NCI-H2171 treated with DMSO at 0.1 percent for 48 hours (cell line): Measurements from ENCODE around the gene DACH1.

Experiments
- DNase-seq: peaks from one replicate; lab custom pipeline; 2025; lab: John Stamatoyannopoulos, UW

Gene DACH1

DNA sequence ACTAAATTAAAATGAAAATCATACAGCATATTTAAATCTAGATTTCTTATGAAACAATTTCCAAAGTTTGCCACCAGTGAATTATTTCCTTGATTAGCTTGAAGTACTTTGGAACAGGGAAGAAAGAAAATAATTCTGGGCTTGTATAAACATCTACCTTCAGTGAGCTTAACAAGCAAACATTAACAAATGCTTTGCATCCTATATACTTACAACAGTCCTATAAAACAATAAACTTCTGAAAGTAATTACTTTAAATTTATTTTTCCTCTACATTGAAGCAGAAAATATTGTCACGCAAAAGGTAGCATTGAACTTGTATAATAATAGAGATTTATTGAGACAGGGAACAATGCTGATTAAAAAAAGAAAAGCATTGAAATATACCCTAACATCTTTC is 164.8 kb downstream of the DACH1 start:
- no peak for DNase-seq

DNA sequence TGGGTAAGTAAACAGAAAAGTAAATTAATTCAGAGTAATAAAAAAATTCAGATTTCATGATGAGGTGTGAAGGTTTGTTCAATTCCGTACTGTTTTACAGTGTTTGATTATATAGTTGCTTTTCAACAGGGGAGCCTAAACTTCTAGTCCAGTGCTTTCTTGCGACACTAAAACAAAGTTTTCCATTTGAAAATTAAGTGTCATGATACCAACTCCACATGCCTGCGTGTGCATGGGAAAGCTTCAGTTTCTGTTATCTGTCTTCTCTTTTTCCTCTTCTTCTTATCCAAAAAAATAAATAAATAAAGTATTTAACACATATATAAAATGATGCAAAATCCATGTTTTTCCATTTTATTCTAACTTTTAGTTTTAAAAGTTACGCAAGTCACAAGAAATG is 165.3 kb downstream of the DACH1 start:
- no peak for DNase-seq

DNA sequence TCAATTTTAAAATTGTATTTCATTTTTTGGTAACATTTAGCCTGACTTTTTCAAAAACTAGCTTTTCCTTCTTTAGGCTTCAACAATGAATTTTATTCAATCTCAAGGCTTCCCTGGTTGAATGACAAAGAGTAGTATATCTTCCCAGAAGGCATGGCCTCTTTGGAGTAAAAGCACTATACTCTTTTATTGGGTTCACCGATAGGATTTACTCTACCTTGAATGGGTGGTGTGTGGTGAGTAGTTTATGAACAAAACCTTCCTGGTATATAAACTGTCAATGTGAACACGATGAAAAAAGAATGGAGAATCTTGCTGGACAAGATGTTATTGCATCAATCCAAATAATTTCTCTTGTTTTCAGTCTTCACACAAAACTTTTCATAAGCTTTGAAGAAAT is 167.7 kb downstream of the DACH1 start:
- no peak for DNase-seq

DNA sequence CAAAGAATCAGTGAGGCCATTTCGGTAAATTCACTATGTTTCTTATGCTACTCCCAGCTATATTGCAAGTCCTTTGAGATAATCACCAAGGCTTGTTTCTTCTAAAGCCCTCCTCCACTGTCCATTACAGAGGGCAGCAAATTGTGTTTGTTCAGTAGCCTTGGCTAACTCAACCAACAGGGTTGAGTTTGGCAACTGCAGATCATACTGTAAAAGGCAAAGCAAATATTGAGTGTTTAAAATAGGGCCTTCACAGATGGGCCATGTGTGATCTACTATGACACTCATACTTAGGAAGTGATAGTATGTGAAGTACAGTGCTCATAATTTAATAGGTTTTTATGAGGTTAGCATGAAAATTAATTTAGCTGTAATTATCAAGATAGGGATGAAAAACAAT is 171.3 kb downstream of the DACH1 start:
- DNase-seq = no peak

DNA sequence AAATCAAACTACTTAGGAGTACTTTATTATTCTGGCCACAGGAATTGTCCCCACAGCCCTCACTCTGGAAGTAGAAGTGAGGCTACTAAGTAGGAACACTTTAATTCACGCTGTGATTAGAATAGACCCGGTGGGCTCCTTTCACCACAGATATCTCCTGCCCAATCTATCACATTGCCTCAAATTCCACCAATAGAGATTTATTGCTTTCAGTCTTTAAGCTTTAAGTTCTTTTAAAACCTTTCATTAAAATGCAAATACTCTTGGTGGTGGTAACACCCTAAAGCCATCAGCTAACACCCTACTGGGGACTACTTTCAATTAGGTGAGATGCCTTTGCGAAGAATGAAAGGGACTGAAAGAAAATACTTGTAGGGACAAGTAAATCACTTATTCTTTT is 181.9 kb downstream of the DACH1 start:
- no peak for DNase-seq

DNA sequence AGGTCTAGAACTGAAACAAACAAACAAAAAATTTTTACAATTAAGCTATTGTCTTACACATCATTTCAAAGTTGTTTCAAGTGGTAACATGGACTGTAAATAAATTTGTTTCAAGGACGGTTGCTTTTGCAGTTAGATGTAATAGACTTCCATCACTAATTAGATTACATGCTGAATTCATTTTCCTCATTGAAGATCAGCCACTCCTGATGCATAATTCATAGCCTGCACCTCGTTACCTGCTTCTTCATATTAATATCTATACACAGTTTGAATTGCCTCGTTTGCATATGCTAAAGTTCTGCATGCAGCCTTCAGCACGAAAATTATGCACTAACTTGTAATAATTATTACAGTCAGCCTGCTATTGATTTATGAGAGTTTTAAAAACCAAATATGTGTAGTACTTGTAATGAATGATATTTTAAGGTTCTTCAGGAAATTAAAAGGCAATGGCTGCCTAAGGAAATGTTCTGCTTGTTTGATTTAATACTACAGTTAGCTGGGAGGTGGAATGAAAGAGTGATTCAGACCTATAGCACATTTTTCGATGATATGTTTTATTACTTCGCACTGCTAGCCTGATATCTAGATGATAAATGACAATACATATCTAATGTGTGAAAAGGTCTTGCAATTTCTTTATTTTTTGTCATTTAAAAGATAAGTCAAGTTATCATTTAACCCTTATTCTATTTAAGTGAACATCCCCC is 184.9 kb downstream of the DACH1 start:
- no peak for DNase-seq

DNA sequence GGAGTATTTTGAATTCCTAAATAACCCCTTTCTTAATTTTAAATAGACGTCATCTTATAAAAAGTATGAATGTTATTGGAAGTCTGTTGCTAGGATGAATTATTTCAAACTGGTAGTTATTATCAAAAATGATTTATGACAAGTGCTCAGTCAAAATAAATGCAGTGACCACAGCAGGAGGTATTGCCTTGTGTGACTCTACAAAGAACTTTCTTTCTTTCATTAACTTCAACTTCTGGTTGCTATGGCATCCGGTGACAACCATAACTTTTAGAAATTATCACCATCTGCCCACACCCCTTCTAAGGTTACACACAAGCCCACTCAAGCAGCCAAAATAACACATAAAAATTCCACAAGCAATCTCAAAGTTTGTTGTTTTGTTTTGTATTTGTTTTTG is 189.9 kb downstream of the DACH1 start:
- peak; percentile 76 for DNase-seq

DNA sequence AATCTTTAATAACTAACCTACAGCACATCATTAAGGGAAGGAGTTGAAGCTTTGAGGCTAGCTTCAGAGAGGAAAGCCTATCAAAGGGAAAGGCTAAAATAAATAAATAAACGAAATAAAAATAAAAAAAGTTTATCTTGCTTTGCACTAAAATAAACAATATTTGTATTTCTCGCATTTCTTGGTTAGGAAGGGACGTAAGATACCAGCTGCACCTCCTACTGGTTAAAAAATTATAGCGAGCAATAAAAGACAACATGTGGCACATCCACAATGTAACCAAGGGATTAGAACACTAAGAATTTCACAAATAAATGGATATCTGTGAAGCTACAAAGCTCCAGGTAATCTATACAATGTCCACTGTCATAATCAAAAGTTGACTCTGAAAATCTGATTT is 194.5 kb downstream of the DACH1 start:
- no peak for DNase-seq

DNA sequence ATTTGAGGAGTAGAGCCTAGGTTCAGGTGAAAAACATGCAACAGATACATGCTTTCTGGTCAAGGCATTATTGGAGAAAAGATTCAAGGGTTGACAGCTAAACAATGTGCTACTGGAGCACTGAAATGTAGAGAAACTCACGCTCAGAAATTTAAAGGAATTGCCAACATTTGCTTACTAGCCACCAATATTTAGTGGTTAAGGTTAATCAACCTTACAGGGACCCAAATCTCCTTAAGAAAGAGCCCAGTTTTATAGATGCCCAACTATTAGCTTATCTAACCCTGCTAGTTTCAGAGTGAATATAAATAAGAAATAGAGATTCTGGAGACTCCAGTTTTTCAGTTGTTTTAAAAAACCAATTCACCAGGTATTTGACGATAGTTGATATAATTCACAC is 203.6 kb downstream of the DACH1 start:
- DNase-seq = no peak

DNA sequence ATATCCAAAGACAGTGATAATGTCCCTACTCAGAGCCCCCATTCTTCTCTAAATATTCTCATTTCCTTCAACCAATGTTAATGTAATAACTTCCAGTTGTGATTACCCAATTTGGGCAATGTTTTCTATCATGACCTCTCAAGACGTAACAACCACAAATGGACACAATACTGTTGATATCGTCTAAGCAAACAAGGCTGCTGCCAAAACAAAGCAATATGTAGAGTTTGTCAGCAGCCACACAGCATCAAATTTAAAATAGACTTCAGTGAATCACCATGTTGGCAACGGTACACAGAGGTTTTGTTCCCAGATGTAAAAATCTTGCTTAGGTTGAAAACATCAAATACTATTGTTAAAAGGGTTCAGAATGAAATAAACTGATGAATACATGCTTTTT is 205.1 kb downstream of the DACH1 start:
- DNase-seq = no peak

DNA sequence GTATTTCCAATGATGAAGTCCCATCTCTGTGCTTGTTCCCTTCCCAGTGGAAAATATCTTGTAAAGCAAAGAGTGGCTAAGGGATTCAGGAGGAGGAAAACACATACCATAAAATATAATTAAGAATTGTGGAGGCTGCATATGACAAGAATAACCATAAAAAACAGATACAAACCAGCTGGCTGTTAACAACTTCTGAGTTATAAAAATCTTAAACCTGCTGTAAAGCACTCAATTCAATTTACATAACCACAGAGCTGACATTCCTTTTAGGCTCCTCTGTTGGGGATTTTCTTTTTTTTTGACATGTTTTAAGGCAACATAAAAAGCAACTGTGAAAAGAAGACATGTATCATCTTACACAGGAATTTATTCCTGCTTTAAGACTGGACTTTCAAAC is 207.6 kb downstream of the DACH1 start:
- DNase-seq = no peak

DNA sequence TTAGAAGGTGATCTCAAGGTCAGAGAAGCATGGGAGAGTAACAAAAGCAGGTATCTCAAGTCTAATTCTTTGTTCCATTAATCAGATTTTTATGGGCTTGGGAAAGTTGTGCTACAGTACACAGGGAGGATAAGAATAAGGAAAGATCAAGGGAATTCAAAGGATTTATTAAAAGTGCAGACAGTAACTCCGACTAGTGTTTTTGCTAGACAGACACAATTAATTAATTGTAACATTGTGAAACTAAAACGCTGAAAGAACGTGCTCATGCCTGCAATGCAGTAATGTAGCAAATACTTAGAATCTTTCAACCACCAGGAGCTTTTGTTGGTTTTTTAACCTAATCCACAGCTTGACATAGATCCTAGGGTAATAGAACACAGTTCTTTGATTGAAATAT is 221.5 kb downstream of the DACH1 start:
- DNase-seq = no peak

DNA sequence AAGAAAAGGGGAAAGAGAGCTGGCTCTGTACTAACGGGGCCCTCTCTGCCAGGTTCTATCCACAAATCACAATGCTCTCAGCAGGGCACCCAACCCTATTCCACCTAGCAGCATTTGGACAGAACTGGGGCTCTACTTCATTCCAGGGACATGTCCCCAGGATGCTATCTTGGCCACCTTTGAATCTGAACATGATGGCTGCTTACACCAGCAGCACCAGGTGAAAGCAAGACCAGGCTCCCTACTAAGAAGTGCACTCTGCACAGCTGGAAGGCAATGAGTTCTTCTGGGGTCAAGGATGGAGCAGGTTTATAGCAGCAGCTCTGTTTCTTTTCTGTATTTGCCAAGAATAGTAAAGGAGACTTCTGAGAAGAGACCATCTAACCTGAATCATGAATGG is 222.4 kb downstream of the DACH1 start:
- DNase-seq = no peak

DNA sequence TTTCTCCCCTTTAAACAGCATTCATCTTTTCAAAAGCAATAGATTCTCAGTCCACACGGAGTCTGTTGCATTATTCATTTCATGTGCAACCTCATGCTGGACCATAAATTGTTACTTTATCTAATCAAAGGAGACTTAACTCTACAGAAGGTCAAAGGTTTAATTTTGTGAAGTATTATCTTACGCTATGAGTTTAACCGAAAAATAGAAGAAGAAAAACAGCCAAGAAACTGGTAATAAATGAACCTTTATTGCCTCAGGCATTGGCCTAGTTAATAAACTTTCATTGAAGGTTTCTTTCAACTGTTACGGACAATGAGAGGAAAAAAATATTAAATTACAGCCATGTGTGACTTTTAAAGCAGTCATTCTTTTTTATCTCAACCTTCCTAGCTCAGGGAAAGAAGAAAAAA is 223.6 kb downstream of the DACH1 start:
- no peak for DNase-seq

DNA sequence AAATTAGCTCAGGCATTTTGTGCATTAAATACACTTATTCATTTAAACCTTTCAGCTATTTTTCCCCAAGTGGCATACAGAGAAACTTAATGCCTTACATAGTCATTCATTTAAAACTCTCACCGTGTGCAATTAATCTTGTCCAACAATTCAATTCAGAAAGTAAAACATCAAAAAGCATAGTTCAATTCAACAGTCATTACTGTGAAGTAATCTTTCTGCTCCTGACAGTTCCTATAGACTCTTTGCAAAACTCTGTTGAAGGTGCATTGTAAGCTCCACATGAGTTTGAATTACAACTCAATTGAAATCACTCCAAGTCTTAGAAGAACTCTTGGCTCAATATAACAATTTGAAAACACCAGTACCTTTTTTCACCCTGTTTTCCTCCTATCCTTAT is 228.3 kb downstream of the DACH1 start:
- no peak for DNase-seq

DNA sequence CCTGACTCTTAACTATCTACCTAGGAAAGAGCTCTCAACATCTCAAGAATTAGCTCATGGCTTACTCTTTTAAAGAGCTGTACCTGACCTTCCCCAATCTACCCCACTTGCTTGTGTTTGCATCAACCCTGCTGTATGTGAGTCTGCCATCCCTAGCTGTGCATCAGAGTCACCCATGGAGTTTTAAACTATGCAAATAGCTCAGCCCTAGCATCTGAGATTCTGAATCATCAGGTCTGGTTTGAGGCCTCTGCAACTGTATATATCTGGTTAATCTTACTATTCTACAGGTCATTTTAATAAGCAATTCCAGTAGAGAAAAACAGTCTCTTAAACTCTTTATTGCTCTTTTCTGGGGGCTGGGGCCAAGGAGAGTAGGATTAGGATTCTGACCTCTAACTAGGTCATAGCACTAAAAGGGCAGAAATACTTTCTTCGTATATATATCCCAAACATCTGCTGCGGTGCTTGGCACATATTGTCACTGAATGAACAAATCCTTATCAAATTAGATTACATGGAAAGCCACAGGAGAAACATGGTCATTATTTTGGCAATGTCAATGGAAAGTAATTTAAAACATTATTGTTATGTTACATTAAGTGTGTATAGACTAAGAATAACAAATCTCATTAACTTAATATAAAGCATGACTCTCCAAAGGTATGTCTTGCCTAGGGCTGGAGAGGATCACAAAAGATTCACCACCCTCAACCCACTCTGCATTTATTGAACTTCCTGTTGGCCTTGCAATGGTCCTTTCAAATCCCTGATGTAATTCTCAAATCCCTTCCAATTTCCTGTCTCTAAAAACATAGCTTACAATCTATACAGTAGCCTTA is 232.2 kb downstream of the DACH1 start:
- DNase-seq = no peak

DNA sequence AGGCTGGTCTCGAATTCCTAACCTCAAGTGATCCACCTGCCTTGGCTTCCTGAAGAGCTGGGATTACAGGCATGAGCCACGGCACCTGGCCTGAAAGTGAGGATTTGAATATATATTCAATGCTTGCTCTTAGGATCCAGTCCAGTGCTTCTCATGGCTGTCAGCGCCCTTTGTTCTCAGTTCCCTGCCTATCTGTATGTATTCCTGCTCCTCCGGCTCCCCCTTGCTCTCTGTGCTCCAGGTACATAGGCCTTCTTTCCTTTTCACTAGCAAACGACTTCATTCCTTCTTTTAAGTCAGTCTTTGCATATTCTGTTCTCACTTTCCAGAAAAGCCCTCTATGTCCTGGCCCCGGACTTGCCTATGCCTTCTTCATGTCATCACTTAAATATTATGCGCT is 232.8 kb downstream of the DACH1 start:
- DNase-seq = no peak

DNA sequence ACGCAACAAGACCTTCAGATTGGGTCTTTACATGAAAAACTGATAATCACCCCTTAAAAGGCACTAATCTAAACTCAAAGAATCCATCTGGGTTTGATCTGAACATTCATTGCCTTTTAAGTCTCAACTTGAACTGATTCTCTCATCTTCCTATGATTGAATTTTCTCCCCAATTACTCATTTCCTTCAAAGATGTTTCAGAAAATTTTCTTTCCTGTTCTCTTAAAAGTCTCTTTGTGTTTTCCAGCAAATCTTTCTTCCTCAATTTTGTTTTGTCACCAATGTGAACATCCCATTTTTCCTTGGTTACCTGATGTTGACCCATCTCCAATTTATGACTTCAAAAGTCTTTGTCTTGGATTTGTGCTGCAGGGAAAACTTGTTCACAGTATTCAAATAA is 234.3 kb downstream of the DACH1 start:
- no peak for DNase-seq

DNA sequence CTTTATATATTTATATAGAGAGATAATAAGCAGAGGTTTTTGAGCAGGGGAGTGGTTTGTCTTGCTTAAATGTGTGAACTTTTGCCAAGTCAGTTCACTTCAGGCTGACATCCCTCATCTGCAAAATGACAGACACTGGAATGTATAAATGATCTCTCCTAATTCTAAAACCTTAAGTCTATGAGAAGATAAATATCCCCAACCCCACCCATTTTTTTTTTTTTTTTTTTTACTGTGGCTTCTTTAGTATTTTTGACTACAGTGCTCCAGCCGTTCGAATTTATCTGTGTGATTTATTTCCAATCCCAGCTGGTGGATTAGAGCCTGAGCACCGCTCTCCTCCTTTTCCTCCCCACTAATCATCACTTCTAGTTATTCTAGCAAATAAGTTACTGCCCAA is 234.8 kb downstream of the DACH1 start:
- no peak for DNase-seq

DNA sequence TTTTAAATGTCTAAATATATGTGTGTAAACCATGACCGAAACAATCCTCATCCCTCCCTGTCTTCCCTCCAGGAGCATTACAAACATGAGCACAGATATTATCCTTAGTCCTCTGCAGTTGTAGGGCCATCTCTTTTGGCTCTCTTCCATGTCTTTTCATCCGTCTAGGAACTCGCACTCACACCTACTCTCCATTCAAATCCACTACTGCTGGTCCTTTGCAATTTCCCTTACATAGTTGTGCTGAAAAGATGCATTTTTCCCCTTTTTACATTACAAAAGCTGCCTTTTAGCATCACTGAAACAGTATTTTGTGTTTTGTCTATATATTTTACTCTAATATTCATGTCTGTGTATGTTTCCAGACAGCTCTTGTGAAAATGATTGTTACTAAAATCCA is 237.8 kb downstream of the DACH1 start:
- no peak for DNase-seq

DNA sequence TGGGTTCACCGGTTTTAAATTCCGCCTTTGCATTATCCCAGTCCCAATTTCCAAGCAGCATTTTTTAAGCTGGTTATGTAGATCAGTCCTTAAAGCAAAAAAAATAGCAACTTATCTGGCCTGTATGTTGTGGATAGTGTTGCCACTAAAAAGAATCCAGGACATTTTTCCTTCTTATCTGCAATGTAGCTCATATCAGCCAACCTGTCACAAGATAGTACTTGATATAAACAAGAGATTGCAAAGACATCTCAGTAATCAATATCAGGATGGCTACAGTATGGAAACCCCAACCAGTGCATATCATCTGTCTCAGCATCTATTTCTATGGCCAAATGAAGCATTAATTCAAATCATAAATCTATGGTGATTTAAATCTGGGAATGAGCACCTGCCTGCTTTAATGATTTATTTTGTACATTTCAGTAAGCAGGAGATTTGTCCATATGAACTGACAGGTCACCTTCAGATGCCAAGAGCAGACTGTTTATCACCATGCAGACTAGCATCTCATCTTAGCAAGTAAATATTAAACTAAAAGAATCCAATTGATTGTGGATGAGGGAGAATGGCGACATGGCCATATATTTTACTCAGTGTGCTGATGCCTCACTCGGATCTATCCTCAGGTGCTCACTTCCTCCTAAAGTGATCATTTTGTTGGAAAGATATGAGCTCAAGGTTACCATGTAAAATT is 240.4 kb downstream of the DACH1 start:
- DNase-seq = no peak

DNA sequence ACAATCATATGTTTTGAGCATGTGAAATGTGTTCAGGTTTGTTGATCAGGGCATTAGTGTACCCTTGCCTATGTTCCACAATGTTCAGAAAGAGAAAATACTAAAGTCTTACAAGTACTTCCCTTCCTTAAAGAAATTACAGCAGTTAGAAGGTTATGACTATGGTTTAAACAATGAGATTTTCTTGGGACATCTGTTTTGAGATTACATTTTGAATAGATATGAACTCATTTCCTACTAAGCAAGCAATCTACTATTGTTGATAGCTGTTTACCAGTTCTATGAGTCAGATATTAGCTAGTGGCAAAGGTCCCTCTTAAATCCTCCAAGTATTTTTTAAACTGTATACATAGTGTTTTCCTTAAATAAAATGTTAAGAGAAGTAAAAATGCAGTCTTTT is 241.3 kb downstream of the DACH1 start:
- no peak for DNase-seq
